HG03095 (cell line): ENCODE results near the gene PAFAH1B1.

Experiments
- ATAC-seq: cut with Tn5 transposase; IDR thresholded peaks from one replicate; pipeline ENCODE4 v1.9.1; 2021; ENCODE audit warnings: moderate library complexity; ENCODE audit not compliant: unreplicated experiment

PAFAH1B1 gene

DNA sequence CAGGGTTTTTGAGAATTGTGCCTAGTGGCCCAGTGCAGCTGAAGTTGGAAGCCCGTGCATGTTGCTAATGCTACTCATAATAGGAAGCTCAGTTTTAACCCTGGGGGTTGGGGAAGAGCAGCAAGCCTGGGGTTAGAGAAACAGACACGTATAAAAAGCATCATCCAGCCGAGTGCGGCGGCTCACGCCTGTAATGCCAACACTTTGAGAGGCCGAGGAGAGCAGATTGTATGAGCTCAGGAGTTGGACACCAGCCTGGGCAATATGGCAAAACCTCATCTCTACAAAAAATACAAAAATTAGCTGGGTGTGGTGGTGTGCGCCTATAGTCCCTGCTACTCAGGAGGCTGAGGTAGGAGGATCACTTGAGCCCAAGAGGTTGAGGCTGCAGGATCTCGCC is 120.4 kb downstream of the PAFAH1B1 start:
- no peak for ATAC-seq

DNA sequence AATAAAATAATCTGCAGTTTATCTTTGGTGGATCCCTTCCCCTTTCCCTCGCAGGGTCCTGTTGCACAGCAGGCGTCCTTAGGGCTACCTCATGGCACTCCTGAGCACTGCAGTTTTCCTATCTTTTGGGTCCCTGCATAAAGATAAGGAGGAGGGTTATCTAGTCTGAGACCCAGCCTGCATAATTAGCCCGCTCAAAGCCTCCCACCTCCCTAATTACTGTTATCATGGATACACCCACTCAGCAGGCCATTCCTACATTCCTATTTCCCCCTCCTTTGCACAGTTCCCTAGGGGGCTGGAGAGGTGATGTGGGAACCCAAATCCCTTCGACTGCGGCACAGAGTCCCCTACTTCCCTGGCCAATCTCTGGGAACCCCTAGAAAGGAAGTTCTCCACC is 123.2 kb downstream of the PAFAH1B1 start:
- no peak for ATAC-seq

DNA sequence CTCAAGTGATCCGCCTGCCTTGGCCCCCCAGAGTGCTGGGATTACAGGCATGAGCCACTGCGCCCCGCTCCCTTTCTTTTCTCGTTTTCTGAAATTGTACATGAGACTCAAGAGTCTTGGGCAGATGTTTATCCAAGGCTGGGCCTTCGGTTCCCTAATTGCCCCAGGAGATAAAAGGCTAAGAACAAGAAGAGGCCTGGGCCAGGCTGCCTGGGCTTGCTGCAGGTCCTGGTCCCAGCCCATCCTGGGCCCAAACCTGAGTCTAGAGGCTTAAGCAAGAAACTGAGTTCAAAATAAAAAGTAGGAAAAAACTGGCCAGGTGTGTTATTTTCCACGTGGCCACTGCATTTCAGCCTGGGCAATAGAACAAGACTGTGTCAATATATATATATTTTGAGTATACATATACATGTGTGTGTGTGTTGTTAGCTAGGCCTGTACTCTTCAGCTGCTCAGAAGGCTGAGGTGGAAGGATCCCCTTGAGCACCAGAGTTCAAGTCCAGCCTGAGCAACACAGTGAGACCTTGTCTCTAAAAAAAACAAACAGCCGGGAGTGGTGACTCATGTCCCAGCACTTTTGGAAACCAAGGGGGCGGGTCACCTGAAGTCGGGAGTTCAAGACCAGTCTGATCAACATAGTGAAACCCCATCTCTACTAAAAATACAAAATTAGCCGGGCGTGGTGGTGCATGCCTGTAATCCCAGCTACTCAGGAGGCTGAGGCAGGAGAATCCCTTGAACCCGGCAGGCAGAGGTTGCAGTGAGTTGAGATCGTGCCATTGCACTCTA is 124.9 kb downstream of the PAFAH1B1 start:
- ATAC-seq, result no peak

DNA sequence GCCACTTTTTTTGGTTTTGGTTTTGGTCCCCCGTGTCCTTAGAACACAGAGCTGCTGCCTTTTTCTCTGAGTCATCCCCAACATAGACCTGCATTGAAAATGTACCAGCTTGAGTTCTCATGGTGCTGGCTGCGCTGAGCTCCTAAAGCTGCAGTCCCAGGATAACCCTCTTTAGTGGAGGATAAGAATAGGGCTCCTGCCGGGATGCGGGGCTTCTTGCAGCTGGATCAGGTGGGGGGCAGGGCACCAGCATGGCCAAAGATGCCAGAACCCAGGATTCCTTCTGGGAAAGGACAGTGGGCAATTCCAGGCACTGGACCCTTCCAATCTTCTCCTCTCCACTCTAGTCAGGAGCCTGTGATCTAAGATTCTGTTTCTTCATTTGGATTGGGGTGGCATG is 126.4 kb downstream of the PAFAH1B1 start:
- no peak for ATAC-seq

DNA sequence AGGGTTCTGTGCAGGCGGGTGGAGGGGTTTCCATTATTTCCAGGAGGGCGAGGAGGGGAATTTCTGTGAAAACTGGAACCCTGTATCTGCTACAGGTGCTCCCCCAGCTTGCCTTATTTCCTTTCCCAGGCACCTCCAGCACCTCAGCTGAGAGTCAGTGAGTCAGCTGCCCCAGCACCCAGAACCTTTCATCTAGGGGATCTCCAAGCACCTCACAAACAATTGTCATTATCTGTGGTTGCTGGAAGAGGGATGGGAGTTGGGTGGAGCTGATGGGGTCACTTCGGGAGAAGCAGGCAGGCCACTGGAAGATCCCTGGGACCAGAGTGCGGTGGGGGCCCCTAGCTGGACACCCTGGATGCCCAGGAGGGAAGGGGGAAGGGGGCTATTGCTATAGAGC is 128.1 kb downstream of the PAFAH1B1 start:
- ATAC-seq, result no peak

DNA sequence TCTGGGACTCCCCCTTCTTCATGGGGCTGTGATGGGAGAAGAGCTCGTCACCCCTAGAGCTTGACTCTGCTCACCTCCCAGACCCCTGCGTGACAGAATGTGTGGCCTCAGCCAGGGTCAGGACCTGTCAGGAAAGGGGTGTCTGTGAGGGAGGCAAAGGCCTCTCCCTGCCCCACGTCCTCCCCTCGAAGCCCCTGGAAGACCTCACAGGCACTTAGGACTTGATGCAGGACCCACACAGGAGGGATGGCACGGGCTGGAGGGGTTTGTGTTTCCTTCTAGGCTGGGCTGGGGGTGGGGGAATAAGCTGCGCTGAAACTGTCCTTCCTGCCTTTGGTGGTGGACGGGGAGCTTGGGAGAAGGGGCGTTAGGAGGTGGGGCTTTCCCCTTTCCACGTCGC is 129.2 kb downstream of the PAFAH1B1 start:
- no peak for ATAC-seq

DNA sequence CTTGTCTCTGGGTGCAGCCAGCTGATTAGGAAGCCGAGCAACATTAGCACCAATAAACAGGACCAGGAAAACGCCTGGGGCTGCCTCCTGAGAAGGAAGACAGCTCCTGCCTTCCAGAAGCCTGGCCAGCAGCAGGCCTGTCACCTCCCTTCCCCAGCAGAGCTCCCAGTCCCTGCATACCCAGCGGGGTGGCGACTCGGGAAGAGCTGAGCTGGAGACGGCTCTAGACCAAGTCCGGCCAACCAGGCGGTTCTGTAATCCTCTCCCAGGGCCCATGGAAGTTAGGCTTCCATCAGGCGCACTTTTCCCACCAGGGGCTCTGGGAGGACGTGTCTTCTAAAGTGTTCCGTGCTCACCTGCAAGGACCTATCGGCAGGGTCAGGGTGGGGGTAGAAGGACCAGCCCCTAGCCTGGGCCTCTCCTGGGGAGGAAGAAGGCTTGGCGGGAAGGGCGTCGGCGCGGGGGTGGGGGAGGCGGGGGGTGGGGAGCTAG is 130.1 kb downstream of the PAFAH1B1 start:
- no peak for ATAC-seq

DNA sequence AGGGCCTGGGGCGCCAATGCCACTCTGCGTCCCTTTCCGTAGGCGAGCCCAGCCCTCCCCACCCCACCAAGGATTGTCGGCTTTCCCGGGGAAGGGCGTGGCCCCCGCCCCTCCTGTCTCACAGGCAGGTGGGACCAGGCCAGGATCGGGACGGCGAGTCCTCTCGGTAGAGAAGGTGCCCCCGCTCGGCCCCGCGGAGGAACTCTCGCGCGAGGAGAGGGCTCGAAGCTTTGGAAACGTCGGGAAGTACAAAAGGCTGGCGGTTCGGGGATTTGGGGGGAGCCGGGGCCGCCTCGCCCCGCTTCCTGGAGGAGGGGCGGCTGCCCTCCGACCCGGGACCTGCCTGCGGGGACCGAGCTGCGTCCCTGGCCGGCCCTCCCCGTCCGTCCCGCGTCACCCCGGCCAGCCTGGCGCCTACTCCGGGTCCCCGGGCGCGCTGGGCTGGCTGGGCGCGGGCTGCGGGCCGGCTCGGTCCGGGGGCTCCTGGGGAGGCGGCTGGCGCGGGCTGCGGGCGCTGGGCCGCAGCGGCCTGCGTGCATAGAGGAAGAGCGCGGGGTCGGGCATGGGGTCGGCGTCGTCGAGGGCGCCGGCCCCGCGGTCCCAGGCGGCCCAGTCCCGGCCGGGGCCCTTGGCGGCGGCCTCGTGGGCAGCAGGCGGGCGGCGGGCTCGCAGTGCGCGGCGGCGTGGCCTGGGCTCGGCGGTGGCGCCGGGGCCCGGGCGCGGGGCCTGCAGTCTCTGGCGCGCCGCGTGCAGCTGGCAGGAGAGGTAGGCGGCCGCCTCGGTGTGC is 130.7 kb downstream of the PAFAH1B1 start:
- ATAC-seq, result no peak

DNA sequence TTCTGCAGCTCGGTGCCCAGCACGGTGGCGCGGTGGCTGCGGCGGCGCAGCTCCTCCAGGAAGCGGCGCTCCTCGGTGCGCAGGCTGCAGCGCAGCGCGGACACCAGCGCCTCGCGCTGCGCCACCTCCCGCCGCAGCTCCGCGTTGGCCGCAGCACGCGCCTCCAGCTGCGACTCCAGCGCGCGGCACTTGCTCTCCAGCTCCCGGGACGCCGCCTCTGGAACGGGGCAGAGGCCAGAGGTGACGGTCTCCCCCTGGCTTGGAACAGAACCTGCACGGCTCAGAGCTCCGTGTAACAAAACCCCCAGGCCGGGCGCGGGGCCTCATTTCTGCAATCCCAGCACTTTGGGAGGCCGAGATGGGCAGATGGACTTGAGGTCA is 131.3 kb downstream of the PAFAH1B1 start:
- ATAC-seq, result no peak

DNA sequence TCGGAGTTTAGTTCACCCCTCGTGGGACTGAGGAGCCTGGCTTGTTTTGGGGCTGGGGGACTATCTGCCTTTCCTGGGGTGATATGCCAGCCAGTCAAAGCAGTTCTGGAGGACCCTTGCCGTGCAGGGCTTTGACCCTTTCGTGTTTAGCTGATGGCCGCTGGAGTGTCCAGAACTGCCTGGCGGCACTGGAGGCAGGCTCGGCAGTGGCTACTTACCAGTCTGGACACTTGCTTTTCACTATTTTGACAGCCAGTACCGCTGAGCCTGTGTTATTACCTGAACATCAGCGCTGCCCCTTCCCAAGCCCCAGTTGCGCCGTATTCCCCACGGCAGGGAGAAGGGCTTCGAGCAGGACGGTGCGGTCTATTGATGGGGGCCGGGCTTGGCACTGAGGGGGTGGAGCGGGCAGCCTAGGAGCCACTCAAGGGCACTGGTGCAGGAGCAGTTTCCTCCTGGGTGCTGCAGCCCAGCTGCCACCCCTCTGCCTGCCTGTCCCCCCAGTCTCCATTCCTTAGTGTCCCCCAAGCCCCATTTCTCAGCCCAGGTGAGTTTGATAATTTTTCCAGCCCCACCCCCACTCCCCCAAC is 137.4 kb downstream of the PAFAH1B1 start:
- no peak for ATAC-seq

DNA sequence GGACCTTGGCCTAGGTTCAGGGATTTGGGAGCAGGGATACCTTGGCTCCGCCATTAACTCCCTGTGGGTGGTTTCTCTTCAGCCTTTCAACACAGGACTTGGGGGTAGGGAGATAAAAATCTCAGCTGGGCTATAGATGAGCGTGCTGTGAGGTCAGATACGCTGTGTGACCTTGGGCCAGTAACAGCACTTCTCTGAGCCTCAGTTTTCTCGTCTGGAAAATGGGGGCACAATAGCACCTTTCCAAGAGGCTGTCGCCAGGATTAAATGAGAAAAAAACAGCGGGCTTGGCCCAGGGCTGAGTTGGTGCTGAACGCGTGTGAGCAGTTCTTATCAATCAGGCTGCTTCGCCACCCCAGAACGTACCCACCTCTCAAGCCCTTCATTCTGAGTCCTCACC is 138.4 kb downstream of the PAFAH1B1 start:
- ATAC-seq, result no peak

DNA sequence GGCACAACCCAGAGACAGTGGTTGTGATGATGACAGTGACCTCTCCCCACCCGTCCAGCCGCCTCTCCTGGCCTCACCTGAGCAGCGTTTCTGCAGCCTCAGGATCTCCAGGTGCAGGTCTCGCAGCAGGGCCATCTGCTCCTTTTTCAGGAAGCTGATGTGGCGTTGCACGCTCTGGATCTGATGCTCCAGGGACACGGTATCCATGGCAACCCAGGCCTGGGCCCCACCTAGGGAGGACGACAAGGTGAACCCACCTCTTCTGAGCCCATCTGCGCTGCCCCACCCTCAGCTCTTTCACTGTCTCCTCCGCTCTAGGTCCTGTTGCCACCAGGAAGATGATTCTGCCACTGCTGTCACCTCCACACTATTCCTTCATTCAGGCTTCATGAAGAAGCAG is 141.5 kb downstream of the PAFAH1B1 start:
- no peak for ATAC-seq
